Measurements from ENCODE around the gene SEC61B.

- TF ChIP-seq POLR2AphosphoS5 (IDR thresholded peaks at IDR 0.05; ENCODE audit: insufficient read depth in 1 of 2, low read depth in 1 of 2) = no peak
- no peak for TF ChIP-seq POLR2A (IDR thresholded peaks at IDR 0.05)
- no peak for TF ChIP-seq CTCF (IDR thresholded peaks at IDR 0.05)
Measured at GRCh38 chr9:99185348-99185632, 36.8 kb upstream of the SEC61B start.
